OCI-LY1 (cell line): ENCODE measurements around the gene ZNF687.

Source experiments
- CTCF ChIP-seq: fragments of 200-600 bp; sonication (generic), shearing (Covaris generic); IDR thresholded peaks from 2 replicates; pipeline ENCODE4 v1.5.1; 2017; ENCODE audit warnings: mild to moderate bottlenecking, antibody characterized with exemption, low read length, moderate library complexity, mixed read lengths
- EZH2 ChIP-seq: fragments of 200-600 bp; sonication (generic), shearing (Covaris generic); IDR thresholded peaks from 2 replicates; pipeline ENCODE4 v1.8.0; 2017; ENCODE audit warnings: borderline replicate concordance, mixed run types, mild to moderate bottlenecking, antibody characterized with exemption, low read length, moderate library complexity, mixed read lengths

GRCh38 chr1:151293093-151293492 is 11.0 kb downstream of the ZNF687 start:
- TF ChIP-seq CTCF: no peak
- TF ChIP-seq EZH2: no peak
